Keratinocyte (primary cell): ENCODE data around the gene GDF11. TPM values are rescaled to one million over a fixed set of nuclear protein-coding genes. Genes with fewer than 3 reads are reported as not detected.

Source experiments
- DNase-seq: peaks from one replicate; pipeline ENCODE4 v3.0.0-alpha.2; 2011; ENCODE audit warnings: low read depth, missing footprints, low spot score
- FAIRE-seq: peaks from 2 replicates; lab custom pipeline; 2011; peaks lifted over from hg19 to GRCh38; lab: Jason Lieb, UNC
- H2AFZ ChIP-seq: 2 replicates; pipeline ENCODE4 v1.6.0; 2012; ENCODE audit warnings: low read length, control low read depth, inconsistent platforms; ENCODE audit not compliant: control insufficient read depth
- H3K27ac ChIP-seq: 2 replicates; pipeline ENCODE4 v1.5.1; 2011; ENCODE audit warnings: low read length; ENCODE audit not compliant: control insufficient read depth, insufficient read depth
- H3K27me3 ChIP-seq: 3 replicates; pipeline ENCODE4 v1.6.0; 2011; ENCODE audit warnings: low read length; ENCODE audit not compliant: control insufficient read depth, insufficient read depth; ENCODE audit errors: extremely low read depth
- H3K36me3 ChIP-seq, 2 experiments: 2 replicates in 1 of 2; 3 replicates in 1 of 2; pipeline ENCODE4 v1.5.1; 2011; ENCODE audit warnings: low read length in 2 of 2, mild to moderate bottlenecking in 1 of 2; ENCODE audit not compliant: control insufficient read depth in 2 of 2, insufficient read depth in 2 of 2; ENCODE audit errors: extremely low read depth in 1 of 2
- H3K4me1 ChIP-seq: 3 replicates; pipeline ENCODE4 v1.5.1; 2011; ENCODE audit warnings: low read length; ENCODE audit not compliant: control insufficient read depth, insufficient read depth; ENCODE audit errors: extremely low read depth
- H3K4me2 ChIP-seq: 3 replicates; pipeline ENCODE4 v1.6.0; 2011; ENCODE audit warnings: low read depth, low read length; ENCODE audit not compliant: control insufficient read depth, insufficient read depth; ENCODE audit errors: extremely low read depth
- H3K4me3 ChIP-seq, 3 experiments: fragments of 200-600 bp in 1 of 3; sonication (generic) in 1 of 3; 2 replicates in 2 of 3; 3 replicates in 1 of 3; pipeline ENCODE4 v1.5.1; 2011 to 2016; ENCODE audit warnings: low read length in 3 of 3, mild to moderate bottlenecking in 3 of 3, control low read depth in 2 of 3, inconsistent platforms in 1 of 3, low read depth in 1 of 3, mixed read lengths in 1 of 3, mixed run types in 1 of 3, moderate library complexity in 1 of 3; ENCODE audit not compliant: control insufficient read depth in 2 of 3, insufficient read depth in 2 of 3; ENCODE audit errors: extremely low read depth in 1 of 3
- H3K79me2 ChIP-seq: 2 replicates; pipeline ENCODE4 v1.6.0; 2012; ENCODE audit warnings: low read length; ENCODE audit not compliant: control insufficient read depth, insufficient read depth
- H3K9ac ChIP-seq: 3 replicates; pipeline ENCODE4 v1.6.0; 2011; ENCODE audit warnings: low read length; ENCODE audit not compliant: control insufficient read depth, insufficient read depth; ENCODE audit errors: extremely low read depth
- H3K9me1 ChIP-seq: 3 replicates; pipeline ENCODE4 v1.6.0; 2011; ENCODE audit warnings: low read length; ENCODE audit not compliant: control insufficient read depth, insufficient read depth; ENCODE audit errors: extremely low read depth
- H3K9me3 ChIP-seq: 2 replicates; pipeline ENCODE4 v1.5.1; 2012; ENCODE audit warnings: low read depth, low read length; ENCODE audit not compliant: control insufficient read depth
- H4K20me1 ChIP-seq: 3 replicates; pipeline ENCODE4 v1.6.0; 2011; ENCODE audit warnings: low read length; ENCODE audit not compliant: control insufficient read depth, insufficient read depth; ENCODE audit errors: extremely low read depth
- CTCF ChIP-seq, 3 experiments: IDR thresholded peaks in 1 of 3; conservative IDR thresholded peaks in 1 of 3; optimal IDR thresholded peaks in 1 of 3; 2 replicates in 2 of 3; 3 replicates in 1 of 3; pipeline versions ENCODE3 to v1.5.1; 2011; ENCODE audit warnings: low read length in 3 of 3, mild to moderate bottlenecking in 3 of 3, moderate library complexity in 2 of 3, control low read depth in 1 of 3, inconsistent platforms in 1 of 3; ENCODE audit not compliant: insufficient read depth in 2 of 3; ENCODE audit errors: extremely low read depth in 1 of 3
- EZH2 ChIP-seq: IDR thresholded peaks from one replicate; pipeline ENCODE4 v1.6.1; 2012; ENCODE audit warnings: inconsistent platforms, mild to moderate bottlenecking, low read length, moderate library complexity
- dilution Hi-C: fragments of 300-500 bp; cut with MboI; formaldehyde crosslinking; loops from one replicate; pipeline ENCODE4 v1.7.0; 2020; ENCODE audit warnings: low sequenced_read_pairs; ENCODE audit not compliant: extremely low pct_ligation_motif_present
- polyA plus RNA-seq, 5 experiments: library from polyadenylated mRNA; depleted of rRNA in 3 of 5; stranded (reverse) in 3 of 5; stranded (forward) in 1 of 5; unstranded in 1 of 5; fragments of >200 nt; gene quantifications; 1 replicate in 1 of 5; 2 replicates in 3 of 5; 3 replicates in 1 of 5; pipeline versions ENCODE4 v1.2.1 to v1.2.3, GENCODE V29; 2011 to 2012; ENCODE audit warnings: missing spikeins in 2 of 5, low read depth in 1 of 5, low replicate concordance in 1 of 5

Gene GDF11
- polyA plus RNA-seq, 1 donor (not counting 4 experiments of a cell fraction or from before 2014, with no cell fraction given): 2.7 TPM

- H3K27me3 ChIP-seq: no peaks in the 10 kb centered on the region
- no peaks in the 10 kb centered on the region for H3K9me1 ChIP-seq
- H3K27ac ChIP-seq: no peak overlapping the region
- no peaks in the 10 kb centered on the region for H4K20me1 ChIP-seq
- H2AFZ ChIP-seq: no peak overlapping the region
- TF ChIP-seq EZH2 (no peak), CTCF (optimal IDR thresholded peaks at IDR 0.05 in 1 of 3, IDR thresholded peaks at IDR 0.05 in 1 of 3, conservative IDR thresholded peaks at IDR 0.05 in 1 of 3; ENCODE audit: extremely low read depth in 1 of 3, insufficient read depth in 2 of 3, low read length in 3 of 3) (no peak)
- no peak overlapping the region for H3K9ac ChIP-seq
- H3K36me3 ChIP-seq: no peaks in the 10 kb centered on the region
- H3K4me2 ChIP-seq: no peak overlapping the region
- peaks cover 22% of the 10 kb centered on the region for H3K4me1 ChIP-seq
- H3K4me3 ChIP-seq: no peak overlapping the region
- H3K9me3 ChIP-seq: no peaks in the 10 kb centered on the region
- no peak for FAIRE-seq
- peaks cover 3% of the 10 kb centered on the region for H3K79me2 ChIP-seq
- no peak for DNase-seq
- dilution Hi-C loops: no loop called here
These were observed 9.1 kb upstream of the GDF11 start for GRCh38 chr12:55733858-55734257.

- no peak for TF ChIP-seq EZH2
- TF ChIP-seq CTCF (optimal IDR thresholded peaks at IDR 0.05 in 1 of 3, IDR thresholded peaks at IDR 0.05 in 1 of 3, conservative IDR thresholded peaks at IDR 0.05 in 1 of 3; ENCODE audit: extremely low read depth in 1 of 3, insufficient read depth in 2 of 3, low read length in 3 of 3): no peak
- H3K27me3 ChIP-seq: no peaks in the 10 kb centered on the region
- DNase-seq (no peak), FAIRE-seq (no peak)
- H3K79me2 ChIP-seq: peaks cover 3% of the 10 kb centered on the region
- H3K4me2 ChIP-seq: no peak overlapping the region
- no peaks in the 10 kb centered on the region for H3K9me3 ChIP-seq
- H2AFZ ChIP-seq: no peak overlapping the region
- peaks cover 18% of the 10 kb centered on the region for H3K4me1 ChIP-seq
- no peaks in the 10 kb centered on the region for H3K9me1 ChIP-seq
- no peak overlapping the region for H3K9ac ChIP-seq
- no peak overlapping the region for H3K27ac ChIP-seq
- H3K4me3 ChIP-seq: no peak overlapping the region
- H3K36me3 ChIP-seq: no peaks in the 10 kb centered on the region
- dilution Hi-C loops: no loop called here
- H4K20me1 ChIP-seq: no peaks in the 10 kb centered on the region
These were observed 8.3 kb upstream of the GDF11 start for GRCh38 chr12:55734595-55734994.
